ENCODE measurements around the gene MACROD2. TPM values are rescaled to one million over a fixed set of nuclear protein-coding genes. Genes with fewer than 3 reads are reported as not detected.

The MACROD2 gene
- polyA plus RNA-seq, 1 donor, result 5.4 TPM

GRCh38 chr20:14637441-14637840 lies 642.1 kb downstream of the MACROD2 start:
- 100% methylated on average over 2 of the region's 4 CpGs for WGBS (ENCODE audit: insufficient coverage, low lambda C conversion rate)

GRCh38 chr20:14643146-14643545 lies 647.8 kb downstream of the MACROD2 start:
- no peak overlapping the region for H3K4me3 ChIP-seq (ENCODE audit: low read length)
- peaks cover 6% of the 10 kb centered on the region for H3K9me3 ChIP-seq (ENCODE audit: control insufficient read depth, low read depth, low read length)
- no peaks in the 10 kb centered on the region for H3K27me3 ChIP-seq (ENCODE audit: control insufficient read depth, insufficient read depth, low read length)
- DNase-seq, result no peak
- H3K36me3 ChIP-seq (ENCODE audit: control insufficient read depth, insufficient read depth, low read length), result no peaks in the 10 kb centered on the region
- no peak overlapping the region for H3K27ac ChIP-seq (ENCODE audit: low read length)
- H3K4me1 ChIP-seq (ENCODE audit: control insufficient read depth, insufficient read depth, low read length), result no peaks in the 10 kb centered on the region

More at GRCh38 chr20:14637441-14637840, 642.1 kb downstream of the MACROD2 start:
- Histone ChIP-seq H3K4me1 (ENCODE audit: control insufficient read depth, insufficient read depth, low read length) (no peaks in the 10 kb centered on the region), H3K27me3 (ENCODE audit: control insufficient read depth, insufficient read depth, low read length) (no peaks in the 10 kb centered on the region), H3K27ac (ENCODE audit: low read length) (no peak overlapping the region), H3K36me3 (ENCODE audit: control insufficient read depth, insufficient read depth, low read length) (no peaks in the 10 kb centered on the region), H3K4me3 (ENCODE audit: low read length) (no peak overlapping the region), H3K9me3 (ENCODE audit: control insufficient read depth, low read depth, low read length) (peaks cover 6% of the 10 kb centered on the region)
- no peak for DNase-seq

GRCh38 chr20:14643556-14643955 lies 648.2 kb downstream of the MACROD2 start:
- no CpG with 5 or more reads among the region's 1 CpG for WGBS (ENCODE audit: insufficient coverage, low lambda C conversion rate)

GRCh38 chr20:14644306-14645097 lies 649.2 kb downstream of the MACROD2 start:
- no CpG with 5 or more reads among the region's 2 CpGs for WGBS (ENCODE audit: insufficient coverage, low lambda C conversion rate)
- Histone ChIP-seq H3K9me3 (ENCODE audit: control insufficient read depth, low read depth, low read length) (peaks cover 6% of the 10 kb centered on the region), H3K4me1 (ENCODE audit: control insufficient read depth, insufficient read depth, low read length) (no peaks in the 10 kb centered on the region), H3K36me3 (ENCODE audit: control insufficient read depth, insufficient read depth, low read length) (no peaks in the 10 kb centered on the region), H3K4me3 (ENCODE audit: low read length) (no peak overlapping the region), H3K27ac (ENCODE audit: low read length) (no peak overlapping the region), H3K27me3 (ENCODE audit: control insufficient read depth, insufficient read depth, low read length) (no peaks in the 10 kb centered on the region)
- DNase-seq, result no peak

More at GRCh38 chr20:14643556-14643955, 648.2 kb downstream of the MACROD2 start:
- no peak overlapping the region for H3K4me3 ChIP-seq (ENCODE audit: low read length)
- H3K36me3 ChIP-seq (ENCODE audit: control insufficient read depth, insufficient read depth, low read length), result no peaks in the 10 kb centered on the region
- peaks cover 6% of the 10 kb centered on the region for H3K9me3 ChIP-seq (ENCODE audit: control insufficient read depth, low read depth, low read length)
- no peak overlapping the region for H3K27ac ChIP-seq (ENCODE audit: low read length)
- no peak for DNase-seq
- H3K4me1 ChIP-seq (ENCODE audit: control insufficient read depth, insufficient read depth, low read length), result no peaks in the 10 kb centered on the region
- no peaks in the 10 kb centered on the region for H3K27me3 ChIP-seq (ENCODE audit: control insufficient read depth, insufficient read depth, low read length)

GRCh38 chr20:14647016-14647415 lies 651.7 kb downstream of the MACROD2 start:
- DNase-seq, result no peak
- Histone ChIP-seq H3K4me1 (ENCODE audit: control insufficient read depth, insufficient read depth, low read length) (no peaks in the 10 kb centered on the region), H3K36me3 (ENCODE audit: control insufficient read depth, insufficient read depth, low read length) (no peaks in the 10 kb centered on the region), H3K27ac (ENCODE audit: low read length) (no peak overlapping the region), H3K9me3 (ENCODE audit: control insufficient read depth, low read depth, low read length) (no peaks in the 10 kb centered on the region), H3K4me3 (ENCODE audit: low read length) (no peak overlapping the region), H3K27me3 (ENCODE audit: control insufficient read depth, insufficient read depth, low read length) (no peaks in the 10 kb centered on the region)
- WGBS (ENCODE audit: insufficient coverage, low lambda C conversion rate), result 80% methylated on average over 1 of the region's 1 CpG

- H3K27ac ChIP-seq (ENCODE audit: low read length), result no peak overlapping the region
- H3K27me3 ChIP-seq (ENCODE audit: control insufficient read depth, insufficient read depth, low read length), result no peaks in the 10 kb centered on the region
- no peaks in the 10 kb centered on the region for H3K36me3 ChIP-seq (ENCODE audit: control insufficient read depth, insufficient read depth, low read length)
- H3K4me3 ChIP-seq (ENCODE audit: low read length), result no peak overlapping the region
- H3K4me1 ChIP-seq (ENCODE audit: control insufficient read depth, insufficient read depth, low read length), result no peaks in the 10 kb centered on the region
- no CpG with 5 or more reads among the region's 1 CpG for WGBS (ENCODE audit: insufficient coverage, low lambda C conversion rate)
- H3K9me3 ChIP-seq (ENCODE audit: control insufficient read depth, low read depth, low read length), result no peaks in the 10 kb centered on the region
- no peak for DNase-seq
These were observed 654.3 kb downstream of the MACROD2 start for GRCh38 chr20:14649662-14650061.

GRCh38 chr20:14657266-14658005 lies 662.1 kb downstream of the MACROD2 start:
- 71% methylated on average over 1 of the region's 4 CpGs for WGBS (ENCODE audit: insufficient coverage, low lambda C conversion rate)
- DNase-seq, result no peak
- no peak overlapping the region for H3K27ac ChIP-seq (ENCODE audit: low read length)
- no peaks in the 10 kb centered on the region for H3K9me3 ChIP-seq (ENCODE audit: control insufficient read depth, low read depth, low read length)
- no peaks in the 10 kb centered on the region for H3K4me1 ChIP-seq (ENCODE audit: control insufficient read depth, insufficient read depth, low read length)
- H3K4me3 ChIP-seq (ENCODE audit: low read length), result no peak overlapping the region
- H3K27me3 ChIP-seq (ENCODE audit: control insufficient read depth, insufficient read depth, low read length), result no peaks in the 10 kb centered on the region
- H3K36me3 ChIP-seq (ENCODE audit: control insufficient read depth, insufficient read depth, low read length), result no peaks in the 10 kb centered on the region

GRCh38 chr20:14664101-14664500 lies 668.8 kb downstream of the MACROD2 start:
- H3K27ac ChIP-seq (ENCODE audit: low read length), result no peak overlapping the region
- no peak for DNase-seq
- H3K4me3 ChIP-seq (ENCODE audit: low read length), result no peak overlapping the region
- no peaks in the 10 kb centered on the region for H3K27me3 ChIP-seq (ENCODE audit: control insufficient read depth, insufficient read depth, low read length)
- WGBS (ENCODE audit: insufficient coverage, low lambda C conversion rate), result 100% methylated on average over 1 of the region's 3 CpGs
- no peaks in the 10 kb centered on the region for H3K9me3 ChIP-seq (ENCODE audit: control insufficient read depth, low read depth, low read length)
- no peaks in the 10 kb centered on the region for H3K4me1 ChIP-seq (ENCODE audit: control insufficient read depth, insufficient read depth, low read length)
- no peaks in the 10 kb centered on the region for H3K36me3 ChIP-seq (ENCODE audit: control insufficient read depth, insufficient read depth, low read length)

GRCh38 chr20:14666696-14667095 lies 671.4 kb downstream of the MACROD2 start:
- no peaks in the 10 kb centered on the region for H3K4me1 ChIP-seq (ENCODE audit: control insufficient read depth, insufficient read depth, low read length)
- H3K27me3 ChIP-seq (ENCODE audit: control insufficient read depth, insufficient read depth, low read length), result no peaks in the 10 kb centered on the region
- 67% methylated on average over 1 of the region's 1 CpG for WGBS (ENCODE audit: insufficient coverage, low lambda C conversion rate)
- no peak for DNase-seq
- H3K36me3 ChIP-seq (ENCODE audit: control insufficient read depth, insufficient read depth, low read length), result no peaks in the 10 kb centered on the region
- H3K9me3 ChIP-seq (ENCODE audit: control insufficient read depth, low read depth, low read length), result no peaks in the 10 kb centered on the region
- H3K4me3 ChIP-seq (ENCODE audit: low read length), result no peak overlapping the region
- H3K27ac ChIP-seq (ENCODE audit: low read length), result no peak overlapping the region

GRCh38 chr20:14667226-14667625 lies 671.9 kb downstream of the MACROD2 start:
- Histone ChIP-seq H3K4me3 (ENCODE audit: low read length) (no peak overlapping the region), H3K27ac (ENCODE audit: low read length) (no peak overlapping the region), H3K9me3 (ENCODE audit: control insufficient read depth, low read depth, low read length) (no peaks in the 10 kb centered on the region), H3K36me3 (ENCODE audit: control insufficient read depth, insufficient read depth, low read length) (no peaks in the 10 kb centered on the region), H3K27me3 (ENCODE audit: control insufficient read depth, insufficient read depth, low read length) (no peaks in the 10 kb centered on the region), H3K4me1 (ENCODE audit: control insufficient read depth, insufficient read depth, low read length) (no peaks in the 10 kb centered on the region)
- no peak for DNase-seq
- WGBS (ENCODE audit: insufficient coverage, low lambda C conversion rate), result no CpG with 5 or more reads among the region's 2 CpGs
